ENCODE results near the gene BIRC3. TPM values are rescaled to one million over a fixed set of nuclear protein-coding genes. Genes with fewer than 3 reads are reported as not detected.

BIRC3 gene
- total RNA-seq, result 10.6 TPM
- long read RNA-seq, partial matches to known transcripts, result 7 of 7 reads
- long read RNA-seq, other reads (novel, unspliced or antisense), result 0 of 7 reads

DNA sequence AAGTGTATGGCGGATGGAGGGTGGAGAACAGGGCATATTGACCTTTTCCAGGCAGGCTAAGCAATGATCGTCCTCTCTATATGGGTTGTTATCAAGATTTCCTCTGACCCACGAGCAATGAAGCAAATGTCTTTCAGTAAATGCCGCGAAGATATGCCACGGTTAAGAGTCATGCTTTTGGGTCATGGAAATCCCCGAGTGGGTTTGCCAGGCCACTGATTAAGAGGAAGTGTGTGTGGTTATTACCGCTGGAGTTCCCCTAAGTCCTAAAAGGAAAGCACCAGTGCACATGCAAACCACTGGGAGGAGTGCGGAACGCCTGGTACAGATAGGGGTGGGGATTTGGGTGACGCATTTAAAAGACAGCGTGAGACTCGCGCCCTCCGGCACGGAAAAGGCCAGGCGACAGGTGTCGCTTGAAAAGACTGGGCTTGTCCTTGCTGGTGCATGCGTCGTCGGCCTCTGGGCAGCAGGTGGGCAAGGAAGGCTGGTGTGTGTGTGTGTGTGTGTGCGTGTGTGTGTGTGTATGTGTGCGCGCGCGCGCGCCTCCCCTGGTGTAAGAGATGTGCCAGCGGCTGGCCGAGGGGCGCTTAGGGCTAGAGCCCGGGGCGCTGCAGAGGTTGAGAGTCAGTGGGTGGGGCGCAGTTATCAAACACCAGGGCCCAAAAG, at the start of gene BIRC3:
Gene BIRC3, plus strand, starts transcription at position 386 of the 669 bp plus-strand sequence. CDS start 7,026 bp downstream, outside the sequence.
- peak; percentile 96 for ATAC-seq
- peak; percentile 90 for DNase-seq (ENCODE audit: missing footprints)
- intact Hi-C loops (cut with DNase I), result no loop called here

DNA sequence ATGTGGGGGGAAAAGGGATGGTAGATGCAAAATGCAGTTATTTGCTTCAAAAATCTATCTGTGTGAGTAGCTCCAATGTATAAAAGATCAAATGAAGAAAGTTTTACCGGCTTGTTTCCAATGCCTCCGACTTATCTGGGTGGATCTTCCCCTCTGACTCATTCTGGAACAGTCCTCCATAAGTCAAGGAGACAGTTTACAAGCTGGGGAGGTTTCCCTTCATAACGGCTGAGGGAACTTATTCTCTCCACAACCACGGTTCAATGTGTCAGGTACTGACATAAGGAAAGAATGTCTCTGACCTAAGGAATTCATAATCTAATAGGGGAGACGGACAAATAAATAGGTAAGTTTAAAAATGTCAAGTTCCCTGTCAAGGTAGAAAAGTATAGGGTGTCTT, 49.7 kb upstream of the BIRC3 start:
- DNase-seq (ENCODE audit: missing footprints) (no peak), ATAC-seq (no peak)
- intact Hi-C loops (cut with DNase I), result loop anchor here (5.0 kb wide), 1 partner anchor 155 kb away; the partner anchor contains the start of gene YAP1

DNA sequence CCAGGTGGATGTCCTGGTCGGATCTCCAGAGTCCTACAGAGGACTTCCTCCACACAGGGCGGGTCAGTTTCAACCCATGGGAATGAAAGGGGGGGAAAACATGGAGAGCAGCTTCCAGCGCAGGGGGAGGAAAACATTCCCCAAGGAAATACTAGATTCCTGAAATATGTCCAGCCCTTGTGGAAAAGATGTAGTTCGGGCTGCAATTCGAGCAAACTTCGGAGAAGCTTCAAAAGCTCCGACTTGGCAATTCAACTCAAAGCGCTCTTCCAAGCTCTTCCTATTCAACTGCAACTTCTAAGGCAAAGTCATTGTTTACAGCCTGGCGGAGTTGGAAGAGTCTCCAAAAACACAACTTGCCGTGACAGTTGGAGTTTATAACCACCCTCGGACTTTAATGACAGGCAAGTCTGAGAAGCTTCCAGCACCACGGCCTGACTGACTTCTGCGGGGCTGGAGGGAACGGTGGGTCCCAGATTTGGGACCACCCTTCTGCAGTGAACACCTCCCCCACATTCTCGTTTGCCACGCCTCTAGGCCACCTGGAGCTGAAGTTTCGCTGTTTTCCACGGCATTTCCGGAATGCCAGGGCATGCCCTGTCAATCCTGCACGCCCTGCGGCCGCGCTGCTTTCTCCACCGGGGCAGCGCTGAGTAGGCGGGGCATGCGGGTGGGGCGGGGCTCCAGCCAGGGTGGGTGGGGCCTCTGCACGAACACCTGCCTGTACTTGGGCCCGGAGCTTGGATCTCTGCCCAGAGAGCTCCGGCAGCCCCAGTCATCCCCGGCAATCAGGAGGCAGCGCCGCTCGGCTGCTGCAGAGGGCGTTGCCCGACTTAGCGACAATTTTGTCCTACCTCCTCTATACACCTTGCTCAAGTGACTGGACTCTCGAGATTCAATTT, 49.0 kb upstream of the BIRC3 start:
- intact Hi-C loops (cut with DNase I), result loop anchor here (5.0 kb wide), 1 partner anchor 156 kb away; the partner anchor contains the start of gene YAP1
- DNase-seq (ENCODE audit: missing footprints) (peak; percentile 87), ATAC-seq (peak; percentile 94)

DNA sequence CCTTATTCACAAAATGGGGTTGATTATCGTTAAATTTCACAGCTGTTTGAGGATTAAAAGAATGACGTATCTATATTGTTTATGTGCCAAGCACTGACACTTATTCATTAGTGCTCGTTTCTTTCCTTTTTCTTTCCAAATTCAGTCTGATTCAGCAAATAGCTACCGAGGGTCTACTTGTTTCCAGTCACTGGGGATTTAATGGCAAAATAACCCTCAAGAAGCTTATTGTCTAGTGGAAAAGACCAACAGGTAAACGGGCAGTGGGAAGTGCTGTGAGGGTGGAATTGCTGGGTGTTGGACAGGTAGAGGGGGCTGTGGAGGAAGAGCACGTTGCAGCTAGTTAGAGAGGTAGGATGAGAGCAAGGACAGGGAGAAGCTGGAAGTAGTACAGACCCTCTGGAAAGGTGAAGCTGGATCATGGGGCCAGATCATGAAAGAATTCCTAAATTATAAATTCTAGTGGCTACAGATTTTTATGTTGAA, 48.3 kb upstream of the BIRC3 start:
- intact Hi-C loops (cut with DNase I), result loop anchor here (5.0 kb wide), 1 partner anchor 157 kb away; the partner anchor contains the start of gene YAP1
- ATAC-seq, result peak; percentile 9
- no peak for DNase-seq (ENCODE audit: missing footprints)

DNA sequence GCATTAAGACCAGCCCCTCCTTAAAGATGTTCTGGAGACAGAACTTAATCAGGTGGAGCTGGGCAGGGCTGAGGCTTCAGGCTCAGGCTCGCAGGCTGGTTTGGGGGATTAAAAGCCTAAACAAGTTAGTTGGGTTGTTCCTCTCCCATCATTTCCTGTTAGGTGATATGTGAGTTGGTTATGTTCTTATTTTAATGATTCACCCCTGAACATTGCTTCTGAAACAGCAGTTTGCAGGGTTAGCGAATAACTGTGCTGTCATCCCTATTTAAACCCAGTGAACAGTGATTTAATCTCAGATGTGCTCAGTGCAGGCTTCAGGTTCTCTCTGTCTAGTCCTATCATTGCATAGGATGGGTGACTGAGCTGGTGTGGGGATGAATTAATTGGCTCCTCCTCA, 47.4 kb upstream of the BIRC3 start:
- ATAC-seq (no peak), DNase-seq (ENCODE audit: missing footprints) (no peak)
- intact Hi-C loops (cut with DNase I), result loop anchor here (5.0 kb wide), 1 partner anchor 158 kb away; the partner anchor contains the start of gene YAP1

DNA sequence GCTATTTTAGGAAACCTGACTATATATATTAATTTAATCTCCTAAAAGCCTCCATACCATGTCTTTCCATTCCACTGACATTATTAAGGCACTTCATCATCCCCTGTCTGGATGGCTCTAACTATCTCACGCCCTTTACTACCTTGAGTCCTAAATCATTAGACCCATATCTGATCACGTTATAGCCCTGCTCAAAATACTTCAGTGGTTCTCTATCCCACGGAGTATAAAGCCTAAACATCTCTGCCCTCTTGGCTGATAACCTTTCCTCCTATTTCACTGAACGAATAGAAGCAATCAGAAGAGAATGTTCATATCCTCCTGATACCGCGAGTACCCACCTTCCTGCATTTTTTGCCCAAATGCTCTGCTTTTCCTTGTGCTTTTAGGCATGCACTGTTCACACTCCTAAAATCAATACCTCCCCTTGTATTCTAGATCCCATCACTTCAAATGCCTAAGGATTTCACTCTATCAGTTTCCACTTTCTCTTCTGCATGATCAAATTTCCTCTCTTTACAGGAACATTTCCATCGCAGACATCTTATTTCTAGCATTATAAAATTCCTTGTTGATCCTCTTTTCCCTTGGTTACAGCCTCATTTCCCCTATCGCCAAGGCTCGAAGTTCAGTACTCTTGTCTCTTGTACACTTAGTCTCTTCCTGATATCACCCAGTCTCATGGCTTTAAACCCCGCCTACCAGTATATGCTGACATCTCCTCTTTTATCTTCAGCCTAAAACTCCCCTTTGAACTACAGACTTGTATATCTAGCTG, 45.0 kb upstream of the BIRC3 start:
- DNase-seq (ENCODE audit: missing footprints) (no peak), ATAC-seq (no peak)
- intact Hi-C loops (cut with DNase I), result no loop called here

DNA sequence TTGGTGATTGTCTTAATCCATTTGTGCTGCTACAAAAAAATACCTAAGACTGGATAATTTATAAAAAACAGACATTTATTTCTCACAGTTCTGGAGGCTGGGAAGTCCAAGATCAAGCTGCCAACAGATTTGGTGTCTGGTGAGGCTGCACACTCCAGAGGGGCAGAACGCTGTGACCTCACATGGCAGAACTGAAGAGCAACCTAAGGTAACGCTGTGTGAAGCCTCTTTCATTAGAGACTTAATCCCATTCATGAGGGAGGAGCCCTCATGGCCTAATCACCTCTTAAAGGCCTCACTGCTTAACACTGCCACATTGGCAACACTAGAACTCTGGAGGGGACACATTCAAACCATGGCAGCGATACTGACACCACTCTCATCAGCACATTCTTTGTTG, 42.7 kb upstream of the BIRC3 start:
- intact Hi-C loops (cut with DNase I), result no loop called here
- DNase-seq (ENCODE audit: missing footprints), result no peak
- ATAC-seq, result no peak

DNA sequence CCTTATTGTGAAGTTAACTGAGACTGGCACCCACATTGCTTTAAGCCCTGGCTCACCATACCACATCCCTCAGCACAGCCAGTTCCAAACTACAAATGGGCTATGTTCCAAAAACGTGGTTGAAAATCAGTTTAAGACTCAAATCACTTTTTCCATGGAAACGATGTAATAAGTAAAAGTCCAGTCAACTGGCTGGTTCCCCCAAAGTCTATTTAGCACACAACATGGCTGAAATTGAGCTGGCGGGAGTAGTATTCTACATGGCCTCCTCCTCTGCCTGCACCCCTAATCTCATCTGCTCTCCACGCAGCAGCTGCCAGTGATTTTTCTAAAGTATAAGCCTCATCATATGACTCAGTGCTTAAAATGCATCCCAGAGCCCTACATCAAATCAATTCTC, 40.9 kb upstream of the BIRC3 start:
- peak; percentile 28 for ATAC-seq
- DNase-seq (ENCODE audit: missing footprints), result no peak
- intact Hi-C loops (cut with DNase I), result no loop called here

DNA sequence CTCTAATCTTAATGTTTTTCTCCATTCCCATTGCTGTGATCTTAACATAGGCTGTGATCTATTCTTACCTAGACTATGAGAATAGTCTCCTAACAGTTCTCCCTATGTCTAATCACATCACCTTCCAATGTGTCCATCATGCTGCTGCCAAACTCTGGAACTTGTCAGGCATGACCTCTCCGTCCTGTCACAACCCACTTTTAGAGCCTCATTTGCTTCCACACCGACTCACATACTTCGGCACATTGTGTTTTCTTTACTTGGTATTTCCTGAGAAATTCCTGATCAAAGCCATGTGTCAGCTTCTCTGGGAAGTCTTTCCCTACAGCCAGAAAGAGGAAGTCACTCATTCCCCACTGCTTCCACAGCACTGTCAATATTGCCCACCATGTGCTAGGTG, 40.5 kb upstream of the BIRC3 start:
- no peak for DNase-seq (ENCODE audit: missing footprints)
- peak; percentile 48 for ATAC-seq
- intact Hi-C loops (cut with DNase I), result no loop called here

DNA sequence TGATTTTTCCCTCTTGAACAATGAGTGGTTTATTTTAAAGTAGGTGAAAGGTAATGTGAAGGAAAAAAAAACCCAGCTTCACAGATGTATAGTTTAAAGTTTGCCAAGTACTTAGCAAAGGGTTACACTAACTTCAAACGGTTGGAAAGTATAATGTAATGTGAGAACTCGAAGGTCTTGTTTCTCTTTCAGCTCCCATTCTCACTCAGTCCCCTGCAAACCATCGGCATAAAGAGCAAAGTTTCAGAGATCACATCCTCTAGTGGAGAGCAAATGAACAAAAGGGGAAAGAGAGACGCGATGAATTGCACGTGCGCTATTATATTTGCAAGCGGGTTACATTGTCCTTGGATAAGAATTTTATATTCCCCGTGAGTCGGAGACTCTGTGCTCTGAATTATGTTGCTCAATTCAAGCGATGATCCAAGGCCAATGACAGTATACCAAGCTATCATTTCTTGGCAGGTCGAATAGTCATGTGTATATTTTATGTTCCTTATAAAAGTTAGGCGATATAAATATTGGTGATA, 37.6 kb upstream of the BIRC3 start:
- intact Hi-C loops (cut with DNase I), result no loop called here
- no peak for DNase-seq (ENCODE audit: missing footprints)
- ATAC-seq, result peak; percentile 33

DNA sequence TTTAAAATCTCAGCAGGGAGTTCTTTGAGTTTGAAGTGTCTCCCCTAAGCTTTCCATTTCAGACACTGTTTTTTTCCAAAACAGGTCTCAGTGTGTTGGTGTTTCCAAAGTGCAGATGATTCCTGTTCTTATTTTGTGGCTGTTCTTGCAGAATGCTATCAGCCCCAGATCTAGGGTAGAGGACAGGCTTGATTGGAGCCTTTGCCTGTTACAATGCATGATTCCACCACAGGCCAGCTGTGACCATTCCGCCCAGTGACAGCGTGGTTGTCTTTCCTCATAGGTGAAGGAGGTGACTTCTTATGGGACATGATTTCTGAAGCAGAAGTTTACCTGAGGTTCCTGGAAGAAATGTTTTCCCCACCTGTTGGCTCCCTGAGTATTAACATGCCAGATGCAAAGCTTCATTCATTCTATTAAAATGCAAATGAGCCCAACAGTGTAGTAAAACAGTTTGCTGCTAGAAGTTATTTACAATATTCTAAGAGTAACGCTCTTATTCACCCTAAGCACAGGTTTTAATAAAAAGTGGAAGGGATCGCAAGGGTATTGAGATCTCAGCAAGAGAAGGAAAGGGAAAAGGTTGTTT, 36.9 kb upstream of the BIRC3 start:
- DNase-seq (ENCODE audit: missing footprints) (no peak), ATAC-seq (no peak)
- intact Hi-C loops (cut with DNase I), result no loop called here

DNA sequence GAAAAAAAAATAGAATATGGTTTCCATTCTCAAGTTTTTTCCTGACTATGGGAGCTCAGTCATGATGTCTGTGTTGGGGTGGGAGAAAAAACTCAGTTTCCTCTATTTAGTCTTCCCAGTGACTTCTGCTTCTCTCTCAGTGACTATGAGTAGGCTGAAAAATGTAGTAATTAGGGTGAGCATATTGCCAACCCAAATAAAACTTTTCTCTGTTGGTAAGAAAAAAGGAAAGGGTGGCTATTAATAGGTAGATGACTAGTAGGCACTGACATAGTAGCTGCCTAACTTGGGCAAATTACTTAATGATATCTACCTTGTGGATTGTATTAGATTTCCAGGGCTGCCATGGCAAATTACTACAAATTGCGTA, 34.2 kb upstream of the BIRC3 start:
- DNase-seq (ENCODE audit: missing footprints) (no peak), ATAC-seq (no peak)
- intact Hi-C loops (cut with DNase I), result no loop called here

DNA sequence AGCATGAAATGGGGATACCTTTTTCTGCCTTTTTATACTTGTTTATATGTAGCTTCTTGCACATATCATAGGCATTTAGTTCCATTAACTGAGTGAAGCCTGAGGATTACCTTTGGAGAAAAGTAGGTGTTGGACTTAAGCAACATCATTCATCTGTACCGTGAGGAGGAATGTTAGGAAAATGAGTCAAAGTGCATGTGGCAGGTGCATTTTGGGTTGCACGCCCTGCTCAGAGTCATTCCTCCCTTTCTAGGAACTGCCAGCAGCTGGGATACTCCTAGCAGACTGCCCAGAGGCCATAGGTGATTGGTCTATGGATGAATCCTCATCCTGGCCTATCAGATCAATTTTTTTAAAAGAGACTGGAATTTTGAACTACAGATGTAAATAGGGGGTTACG, 33.3 kb upstream of the BIRC3 start:
- intact Hi-C loops (cut with DNase I), result no loop called here
- DNase-seq (ENCODE audit: missing footprints), result no peak
- no peak for ATAC-seq

DNA sequence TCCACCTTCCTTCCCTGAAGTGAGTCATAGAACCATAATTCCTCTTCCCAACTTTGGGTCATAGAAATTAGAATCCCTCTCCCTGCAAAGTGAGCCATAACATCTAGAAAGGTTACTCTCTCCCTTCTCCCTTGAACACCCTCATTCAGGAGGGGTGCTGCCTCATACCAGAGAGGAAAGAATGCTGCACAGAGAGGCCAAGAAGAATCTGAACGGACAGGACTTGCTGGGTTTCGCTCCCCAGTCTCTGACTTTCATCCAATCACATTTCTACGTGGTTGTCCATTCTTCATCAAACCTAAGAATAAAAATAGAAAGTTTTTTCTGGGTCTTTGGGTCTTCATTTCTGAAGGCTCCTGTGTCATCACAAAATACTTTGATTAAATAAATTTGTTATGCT, 31.0 kb upstream of the BIRC3 start:
- ATAC-seq (no peak), DNase-seq (ENCODE audit: missing footprints) (no peak)
- intact Hi-C loops (cut with DNase I), result loop anchor here (5.0 kb wide), 1 partner anchor 211 kb away; no protein-coding TSS in a partner anchor

DNA sequence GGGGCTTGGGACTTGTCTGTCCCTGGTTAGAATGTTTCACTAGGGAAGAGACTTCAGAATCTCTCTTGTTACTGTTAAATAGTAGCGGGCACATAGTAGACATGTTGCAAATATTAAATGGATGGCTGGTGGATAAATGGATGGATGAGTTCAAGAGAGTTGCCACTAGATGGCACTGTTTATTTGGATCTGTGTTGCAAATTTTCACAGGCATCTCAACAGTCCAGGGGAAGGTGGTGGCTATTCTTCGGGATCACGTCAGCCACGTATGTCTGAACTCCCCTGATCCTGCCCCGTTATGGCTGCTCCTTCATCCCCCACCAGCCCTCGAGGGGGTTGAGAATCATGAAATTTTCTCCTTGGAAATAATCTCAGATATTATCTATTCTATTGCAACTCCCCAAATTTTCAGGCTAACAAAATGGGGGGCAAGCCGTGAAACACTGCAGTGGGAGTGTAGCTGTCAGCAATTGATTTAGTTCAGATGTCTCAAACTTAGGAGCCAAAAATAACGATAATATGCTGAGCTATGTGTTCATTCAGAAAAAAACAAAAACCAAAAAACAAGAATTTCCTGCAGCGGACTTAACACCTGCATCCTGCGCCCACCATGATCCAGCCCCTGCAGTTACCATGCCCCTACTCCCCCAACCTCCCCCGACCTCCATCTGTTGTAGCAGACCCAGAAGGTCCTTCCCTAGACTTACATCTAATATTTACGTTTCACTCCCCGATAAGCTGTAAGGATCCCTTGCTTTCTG, 29.1 kb upstream of the BIRC3 start:
- no peak for DNase-seq (ENCODE audit: missing footprints)
- intact Hi-C loops (cut with DNase I), result loop anchor here (2.0 to 5.0 kb wide), 2 partner anchors 59 to 209 kb away; partner anchors contain the start of gene BIRC2
- ATAC-seq, result peak; percentile 77

DNA sequence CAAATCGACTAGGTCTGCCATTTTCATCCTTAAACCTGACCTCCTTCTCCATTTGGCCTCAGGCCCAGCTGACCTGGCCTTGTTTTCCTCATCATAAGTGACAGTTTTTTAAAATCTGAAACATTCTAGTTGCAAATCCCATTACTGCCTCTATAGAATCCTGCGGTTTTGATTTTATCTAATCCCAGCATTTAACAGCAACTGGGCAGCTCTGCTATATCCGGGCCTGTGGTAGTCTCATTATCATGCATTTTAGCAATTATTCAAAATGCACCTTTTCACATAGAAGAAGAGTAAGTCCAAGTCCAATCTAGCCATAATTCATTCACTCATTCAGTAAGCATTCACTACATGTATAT, 28.6 kb upstream of the BIRC3 start:
- no peak for DNase-seq (ENCODE audit: missing footprints)
- ATAC-seq, result no peak
- intact Hi-C loops (cut with DNase I), result loop anchor here (2.0 to 5.0 kb wide), 2 partner anchors 58 to 209 kb away; partner anchors contain the start of gene BIRC2

DNA sequence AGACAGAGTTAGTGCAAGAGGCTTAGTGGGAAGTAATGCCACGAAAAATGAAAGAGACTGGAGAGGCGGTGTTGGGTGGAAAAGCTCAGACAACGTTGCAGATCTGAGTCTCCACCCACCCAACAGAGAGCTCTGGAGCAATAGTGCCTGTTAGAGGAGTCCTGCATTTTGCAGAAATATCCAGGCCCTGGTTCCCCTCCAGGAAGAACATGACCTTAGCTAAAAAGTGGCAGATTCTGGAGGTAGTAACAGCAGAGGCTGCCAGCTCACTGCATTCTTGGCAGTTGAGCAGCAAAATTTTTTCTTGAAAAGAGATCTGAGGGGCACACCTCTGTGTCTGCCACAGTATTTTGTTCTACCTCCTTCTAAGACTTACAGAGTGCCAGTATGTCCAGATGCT, 27.7 kb upstream of the BIRC3 start:
- DNase-seq (ENCODE audit: missing footprints), result no peak
- ATAC-seq, result no peak
- intact Hi-C loops (cut with DNase I), result loop anchor here (2.0 to 5.0 kb wide), 2 partner anchors 57 to 208 kb away; partner anchors contain the start of gene BIRC2
